Measurements from ENCODE around the gene TENT5C. TPM values are rescaled to one million over a fixed set of nuclear protein-coding genes. Genes with fewer than 3 reads are reported as not detected.

The TENT5C gene
- total and polyA plus RNA-seq, 2 of the 13 experiments (the other 11 are each of a cell fraction or from before 2014, with no cell fraction given), result 0.02 to 0.38 TPM

DNA sequence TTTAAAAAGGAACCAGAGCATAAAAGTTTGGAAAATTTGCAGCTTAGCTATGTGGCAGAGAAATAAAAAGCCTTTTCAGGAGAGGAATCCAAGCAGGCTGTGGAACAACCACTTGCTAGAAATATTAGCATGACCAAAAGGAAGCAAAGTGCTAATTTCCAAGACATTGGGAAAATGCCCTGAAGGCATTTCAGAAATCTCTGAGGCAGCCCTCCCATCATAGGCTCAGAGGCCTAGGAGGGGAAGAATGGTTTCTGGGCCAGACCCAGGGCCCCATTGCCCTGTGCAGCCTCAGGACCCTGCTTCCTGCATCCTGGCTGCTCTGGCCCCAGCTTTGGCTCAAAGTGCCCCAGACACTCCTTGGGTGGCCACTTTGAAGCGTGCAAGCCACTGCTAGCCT lies 56.8 kb downstream of the TENT5C start (continued):
- TF ChIP-seq ZNF558 (CRISPR knock-in tag; IDR thresholded peaks at IDR 0.05; ENCODE audit: borderline replicate concordance), result no peak
- no peak for TF ChIP-seq ZNF317 (CRISPR knock-in tag; IDR thresholded peaks at IDR 0.05)

DNA sequence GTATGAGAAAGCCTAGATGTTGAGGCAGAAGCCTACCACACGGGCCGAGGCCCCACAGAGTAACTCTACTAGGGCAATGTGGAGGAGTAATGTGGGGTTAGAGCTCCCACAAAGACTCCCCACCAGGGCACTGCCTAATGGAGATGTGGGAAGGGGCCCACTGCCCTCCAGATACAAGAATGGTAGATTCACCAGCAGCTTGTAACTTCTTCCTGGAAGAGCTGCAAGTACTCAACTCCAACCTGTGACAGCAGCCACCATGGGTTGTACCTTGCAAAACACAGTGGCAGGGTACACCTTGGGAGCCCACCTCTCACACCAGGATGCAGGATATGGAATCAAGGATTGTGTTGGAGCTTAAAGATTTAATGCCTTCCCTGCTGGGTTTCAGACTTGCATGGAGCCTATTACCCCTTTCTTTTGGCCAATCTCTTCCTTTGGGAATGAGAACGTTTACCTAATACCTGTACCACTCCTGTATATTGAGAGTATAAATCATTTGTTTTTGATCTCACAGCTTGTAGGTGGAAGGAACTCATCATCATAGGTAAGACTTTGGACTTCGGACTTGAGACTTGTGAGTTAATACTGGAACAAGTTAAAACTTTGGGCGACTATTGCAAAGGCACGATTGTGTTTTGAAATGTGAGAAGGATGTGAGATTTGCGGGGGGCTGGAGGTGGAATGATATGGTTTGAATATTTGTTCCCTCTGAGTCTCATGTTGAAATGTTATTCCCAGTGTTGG lies 57.5 kb downstream of the TENT5C start:
- H3K36me3 ChIP-seq (replicated peaks in 1 of 2; ENCODE audit: control insufficient read depth in 1 of 2, insufficient read depth in 2 of 2, low read length in 2 of 2), result no peaks in the 10 kb centered on the region
- TF ChIP-seq, protein P1, sequence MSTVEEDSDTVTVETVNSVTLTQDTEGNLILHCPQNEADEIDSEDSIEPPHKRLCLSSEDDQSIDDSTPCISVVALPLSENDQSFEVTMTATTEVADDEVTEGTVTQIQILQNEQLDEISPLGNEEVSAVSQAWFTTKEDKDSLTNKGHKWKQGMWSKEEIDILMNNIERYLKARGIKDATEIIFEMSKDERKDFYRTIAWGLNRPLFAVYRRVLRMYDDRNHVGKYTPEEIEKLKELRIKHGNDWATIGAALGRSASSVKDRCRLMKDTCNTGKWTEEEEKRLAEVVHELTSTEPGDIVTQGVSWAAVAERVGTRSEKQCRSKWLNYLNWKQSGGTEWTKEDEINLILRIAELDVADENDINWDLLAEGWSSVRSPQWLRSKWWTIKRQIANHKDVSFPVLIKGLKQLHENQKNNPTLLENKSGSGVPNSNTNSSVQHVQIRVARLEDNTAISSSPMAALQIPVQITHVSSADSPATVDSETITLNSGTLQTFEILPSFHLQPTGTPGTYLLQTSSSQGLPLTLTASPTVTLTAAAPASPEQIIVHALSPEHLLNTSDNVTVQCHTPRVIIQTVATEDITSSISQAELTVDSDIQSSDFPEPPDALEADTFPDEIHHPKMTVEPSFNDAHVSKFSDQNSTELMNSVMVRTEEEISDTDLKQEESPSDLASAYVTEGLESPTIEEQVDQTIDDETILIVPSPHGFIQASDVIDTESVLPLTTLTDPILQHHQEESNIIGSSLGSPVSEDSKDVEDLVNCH (CRISPR knock-in tag; IDR thresholded peaks at IDR 0.05), result no peak
- no peaks in the 10 kb centered on the region for H3K4me1 ChIP-seq (ENCODE audit: insufficient read depth, low read length)
- H3K79me2 ChIP-seq (ENCODE audit: insufficient read depth, low read length), result no peaks in the 10 kb centered on the region
- no TSS peak for BruUV-seq (replicated peaks)
- H4K20me1 ChIP-seq (ENCODE audit: insufficient read depth, low read length), result no peaks in the 10 kb centered on the region
- H3K4me2 ChIP-seq (ENCODE audit: low read depth, low read length), result no peak overlapping the region
- H3K9ac ChIP-seq (ENCODE audit: insufficient read depth, low read depth, low read length), result no peak overlapping the region
- FAIRE-seq (no peak), DNase-seq (ENCODE audit: low spot score) (no peak), ATAC-seq (no peak)
- in situ Hi-C loops (cut with HindIII; ENCODE audit: extremely low pct_ligation_motif_present, low pct_unique_long_range_greater_than_20kb), result no loop called here
- no peaks in the 10 kb centered on the region for H3K27me3 ChIP-seq (ENCODE audit: control insufficient read depth in 1 of 2, insufficient read depth in 2 of 2, low read length in 2 of 2)
- H2AFZ ChIP-seq (ENCODE audit: low read length), result no peak overlapping the region
- intact Hi-C loops (cut with micrococcal nuclease; ENCODE audit: unreplicated experiment), result no loop called here
- 17% methylated on average over 7 of the region's 7 CpGs for WGBS (ENCODE audit: low lambda C conversion rate)
- ChIA-PET POLR2A (no interaction called here), CTCF (ENCODE audit: low intra/inter-chr PET ratio, low total read pairs) (no interaction called here)
- no peak overlapping the region for H3K27ac ChIP-seq (ENCODE audit: extremely low read length, insufficient read depth, low read length)
- no peak overlapping the region for H3K4me3 ChIP-seq (replicated peaks in 1 of 3; ENCODE audit: insufficient read depth in 1 of 3, low read depth in 2 of 3, low read length in 3 of 3)
- H3K9me3 ChIP-seq (ENCODE audit: low read length), result no peaks in the 10 kb centered on the region

DNA sequence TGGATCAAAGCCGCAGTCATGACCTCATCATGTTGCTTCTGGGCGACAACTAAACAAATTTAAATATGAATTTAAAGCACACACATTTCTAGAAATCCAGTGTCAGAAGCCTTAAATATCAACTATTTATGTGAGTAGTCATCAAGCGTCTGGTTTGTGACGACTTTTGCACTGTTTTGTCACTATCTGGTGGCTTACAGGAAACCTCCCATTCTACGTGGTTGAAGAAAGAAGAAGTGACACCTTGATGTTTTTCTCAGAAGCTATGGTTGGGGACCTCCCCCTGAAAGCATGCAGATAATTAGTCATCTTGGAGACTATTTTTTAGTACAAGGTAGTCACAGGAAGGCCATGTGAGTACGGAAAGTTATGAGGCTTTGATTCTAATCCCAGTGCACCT lies 58.5 kb downstream of the TENT5C start:
- no peaks in the 10 kb centered on the region for H3K4me1 ChIP-seq (ENCODE audit: insufficient read depth, low read length)
- no peak overlapping the region for H2AFZ ChIP-seq (ENCODE audit: low read length)
- H3K9ac ChIP-seq (ENCODE audit: insufficient read depth, low read depth, low read length), result no peak overlapping the region
- WGBS (ENCODE audit: low lambda C conversion rate), result 55% methylated on average over 6 of the region's 6 CpGs
- POLR2A ChIA-PET, result no interaction called here
- BruUV-seq (replicated peaks), result no TSS peak
- H3K4me2 ChIP-seq (ENCODE audit: low read depth, low read length), result no peak overlapping the region
- CTCF ChIA-PET (ENCODE audit: low intra/inter-chr PET ratio, low total read pairs), result no interaction called here
- ATAC-seq (no peak), FAIRE-seq (no peak), DNase-seq (ENCODE audit: low spot score) (no peak)
- no peaks in the 10 kb centered on the region for H3K9me3 ChIP-seq (ENCODE audit: low read length)
- H4K20me1 ChIP-seq (ENCODE audit: insufficient read depth, low read length), result no peaks in the 10 kb centered on the region
- in situ Hi-C loops (cut with HindIII; ENCODE audit: extremely low pct_ligation_motif_present, low pct_unique_long_range_greater_than_20kb), result no loop called here
- intact Hi-C loops (cut with micrococcal nuclease; ENCODE audit: unreplicated experiment), result no loop called here
- H3K36me3 ChIP-seq (replicated peaks in 1 of 2; ENCODE audit: control insufficient read depth in 1 of 2, insufficient read depth in 2 of 2, low read length in 2 of 2), result no peaks in the 10 kb centered on the region
- H3K79me2 ChIP-seq (ENCODE audit: insufficient read depth, low read length), result no peaks in the 10 kb centered on the region
- no peak overlapping the region for H3K27ac ChIP-seq (ENCODE audit: extremely low read length, insufficient read depth, low read length)
- H3K4me3 ChIP-seq (replicated peaks in 1 of 3; ENCODE audit: insufficient read depth in 1 of 3, low read depth in 2 of 3, low read length in 3 of 3), result no peak overlapping the region
- no peaks in the 10 kb centered on the region for H3K27me3 ChIP-seq (ENCODE audit: control insufficient read depth in 1 of 2, insufficient read depth in 2 of 2, low read length in 2 of 2)
- TF ChIP-seq CREB1 (IDR thresholded peaks at IDR 0.05) (0 out of 2 replicates have a peak, but pooled peaks have one; percentile 11), CREB1 (CRISPR knock-in tag; IDR thresholded peaks at IDR 0.05) (no peak)

Measured in HepG2 (cell line).